ENCODE results near the gene MXRA5. TPM values are rescaled to one million over a fixed set of nuclear protein-coding genes. Genes with fewer than 3 reads are reported as not detected.
"Not testable (repeated sequence)": the region's sequence is repeated elsewhere in the genome, so short reads cannot be mapped to it uniquely, and the experiment has no call there.

Gene MXRA5
- total and polyA plus RNA-seq, 11 donors, result 0.08 to 68.0 (median 3.1) TPM

DNA sequence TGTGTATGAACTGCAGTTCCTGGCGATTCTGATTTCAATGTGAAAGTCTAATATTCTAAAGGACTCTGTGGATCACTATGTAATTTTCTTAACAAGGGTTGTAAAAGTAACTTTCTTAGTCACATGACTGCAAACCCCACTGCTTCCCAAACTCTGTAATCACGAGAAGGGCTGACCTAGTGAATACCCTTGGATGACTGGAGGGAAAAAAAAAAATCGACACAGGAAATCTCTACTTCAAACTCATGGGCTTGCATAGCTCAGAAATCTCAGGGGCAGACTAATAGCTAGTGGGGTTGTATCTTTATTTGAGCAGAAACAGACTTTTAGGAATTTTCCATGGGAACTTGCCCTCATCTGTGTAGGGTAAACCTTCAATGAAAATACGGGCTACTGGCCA is 4.8 kb upstream of the MXRA5 start:
- 48 to 67% (median 62%) methylated on average over 4 of the region's 4 CpGs for WGBS, 4 donors
- ATAC-seq (no peak), DNase-seq (no peak)
- TF ChIP-seq, protein P1, sequence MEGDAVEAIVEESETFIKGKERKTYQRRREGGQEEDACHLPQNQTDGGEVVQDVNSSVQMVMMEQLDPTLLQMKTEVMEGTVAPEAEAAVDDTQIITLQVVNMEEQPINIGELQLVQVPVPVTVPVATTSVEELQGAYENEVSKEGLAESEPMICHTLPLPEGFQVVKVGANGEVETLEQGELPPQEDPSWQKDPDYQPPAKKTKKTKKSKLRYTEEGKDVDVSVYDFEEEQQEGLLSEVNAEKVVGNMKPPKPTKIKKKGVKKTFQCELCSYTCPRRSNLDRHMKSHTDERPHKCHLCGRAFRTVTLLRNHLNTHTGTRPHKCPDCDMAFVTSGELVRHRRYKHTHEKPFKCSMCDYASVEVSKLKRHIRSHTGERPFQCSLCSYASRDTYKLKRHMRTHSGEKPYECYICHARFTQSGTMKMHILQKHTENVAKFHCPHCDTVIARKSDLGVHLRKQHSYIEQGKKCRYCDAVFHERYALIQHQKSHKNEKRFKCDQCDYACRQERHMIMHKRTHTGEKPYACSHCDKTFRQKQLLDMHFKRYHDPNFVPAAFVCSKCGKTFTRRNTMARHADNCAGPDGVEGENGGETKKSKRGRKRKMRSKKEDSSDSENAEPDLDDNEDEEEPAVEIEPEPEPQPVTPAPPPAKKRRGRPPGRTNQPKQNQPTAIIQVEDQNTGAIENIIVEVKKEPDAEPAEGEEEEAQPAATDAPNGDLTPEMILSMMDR (IDR thresholded peaks at IDR 0.05), result no peak
- no peak for TF ChIP-seq POLR2A (IDR thresholded peaks at IDR 0.05)
- peaks cover 0 to 12% (median 0%) of the 10 kb centered on the region in 9 donors for H3K27me3 ChIP-seq
- H3K4me3 ChIP-seq, result no peak overlapping the region
- peaks cover 0 to 7% (median 0%) of the 10 kb centered on the region in 12 donors for H3K4me1 ChIP-seq
- intact Hi-C loops (cut with DNase I), result no loop called here
- peaks cover 0 to 13% (median 0%) of the 10 kb centered on the region in 12 donors for H3K9me3 ChIP-seq
- no peak overlapping the region for H3K27ac ChIP-seq
- H3K36me3 ChIP-seq, result no peaks in the 10 kb centered on the region

DNA sequence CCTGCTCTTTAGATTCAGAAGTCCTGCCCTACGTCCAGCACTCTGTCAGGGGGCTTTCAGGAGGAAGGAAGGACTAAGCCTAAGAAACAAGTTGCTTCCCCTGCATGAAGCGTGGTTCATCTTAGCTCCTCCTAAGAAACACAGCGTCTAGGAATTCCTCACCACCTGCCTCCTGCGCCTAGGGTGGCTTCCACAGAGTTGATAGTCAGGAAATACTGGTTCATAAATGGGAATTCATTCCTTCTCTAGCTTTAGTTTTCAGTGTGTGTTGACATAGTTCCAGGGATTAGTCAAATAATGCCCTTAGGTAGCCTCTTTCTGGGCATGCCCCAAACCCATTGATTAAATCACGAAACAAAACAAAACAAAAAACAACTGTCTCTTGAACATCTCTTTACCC is 1.7 kb upstream of the MXRA5 start:
- intact Hi-C loops (cut with DNase I), result loop anchor here in 3 of 10 donors (5.0 to 10.0 kb wide), 3 partner anchors 97 to 199 kb away; no protein-coding TSS in a partner anchor
- peaks cover 0 to 21% (median 0%) of the 10 kb centered on the region in 12 donors for H3K4me1 ChIP-seq
- H3K36me3 ChIP-seq, result no peaks in the 10 kb centered on the region
- TF ChIP-seq, protein P1 (IDR thresholded peaks at IDR 0.05), result no peak
- no peak overlapping the region for H3K4me3 ChIP-seq
- H3K27ac ChIP-seq, result no peak overlapping the region
- WGBS, 4 donors, result 75 to 81% (median 79%) methylated on average over 5 of the region's 5 CpGs
- no peak for DNase-seq
- ATAC-seq, result no peak
- peaks cover 0 to 8% (median 0%) of the 10 kb centered on the region in 12 donors for H3K9me3 ChIP-seq
- peaks cover 0 to 39% (median 6%) of the 10 kb centered on the region in 9 donors for H3K27me3 ChIP-seq

DNA sequence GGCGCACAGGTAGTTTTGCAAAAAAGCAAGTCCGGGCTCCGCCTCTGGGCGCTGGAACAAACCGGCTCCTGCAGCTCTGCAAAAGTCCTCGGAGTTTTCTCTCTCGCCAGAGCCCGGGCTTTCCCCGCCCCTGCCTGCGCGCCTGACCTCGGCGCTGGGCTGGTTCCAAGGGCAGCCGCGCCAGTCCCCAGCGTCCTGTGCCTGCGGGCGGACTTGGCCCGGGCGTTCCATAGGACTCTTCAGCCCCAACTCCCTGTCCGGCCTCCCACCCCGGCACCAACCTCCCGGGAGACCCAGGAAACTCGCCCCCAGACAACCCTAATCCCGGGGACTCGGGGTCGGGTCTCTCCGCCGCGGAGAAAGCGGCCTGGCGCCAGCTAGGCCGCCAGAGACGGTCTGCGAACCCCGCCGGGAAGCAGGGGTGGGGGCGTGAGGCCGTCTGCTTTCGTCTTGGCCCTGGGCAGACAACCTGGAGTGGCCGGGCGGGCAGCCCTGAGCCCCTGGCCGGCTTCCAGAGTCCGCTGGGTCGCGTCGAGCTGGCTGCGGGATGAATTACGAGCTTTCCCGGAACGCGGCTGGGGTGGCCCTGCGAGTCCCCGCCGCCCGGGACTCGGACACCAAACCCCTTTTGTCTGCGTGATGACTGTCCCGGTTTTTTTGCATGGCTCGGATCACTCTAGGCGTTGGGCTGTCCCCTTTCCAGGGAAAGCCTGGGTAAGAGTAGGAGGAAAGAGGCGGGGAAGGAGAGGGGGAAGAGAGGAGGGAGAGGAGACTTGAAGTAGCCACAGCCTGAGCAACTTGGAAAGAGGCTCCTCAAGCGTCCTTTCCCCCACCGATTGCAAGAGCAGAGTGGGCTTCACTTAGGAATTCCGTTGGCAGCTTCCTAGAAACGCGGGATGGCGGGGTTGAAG is 916 bp downstream of the MXRA5 start:
- ATAC-seq, result peak; percentile 32 to 91 (median 85)
- Histone ChIP-seq H3K36me3 (no peaks in the 10 kb centered on the region), H3K27ac (peak overlapping the region; percentile 51 to 96 (median 71)), H3K27me3 (peaks cover 0 to 39% (median 10%) of the 10 kb centered on the region in 9 donors), H3K4me3 (peak overlapping the region; percentile 17 to 69 (median 53)), H3K4me1 (peaks cover 0 to 21% (median 0%) of the 10 kb centered on the region in 12 donors), H3K9me3 (peaks cover 0 to 8% (median 0%) of the 10 kb centered on the region in 12 donors)
- intact Hi-C loops (cut with DNase I), result loop anchor here in 3 of 10 donors (5.0 to 10.0 kb wide), 3 partner anchors 99 to 202 kb away; no protein-coding TSS in a partner anchor
- DNase-seq, result peak; percentile 48 to 80 (median 66)
- WGBS, 4 donors, result 1 to 2% (median 1%) methylated on average over 51 to 68 of the region's 68 CpGs
- TF ChIP-seq POLR2A (IDR thresholded peaks at IDR 0.05), result no peak
- TF ChIP-seq, protein P1 (IDR thresholded peaks at IDR 0.05), result no peak

DNA sequence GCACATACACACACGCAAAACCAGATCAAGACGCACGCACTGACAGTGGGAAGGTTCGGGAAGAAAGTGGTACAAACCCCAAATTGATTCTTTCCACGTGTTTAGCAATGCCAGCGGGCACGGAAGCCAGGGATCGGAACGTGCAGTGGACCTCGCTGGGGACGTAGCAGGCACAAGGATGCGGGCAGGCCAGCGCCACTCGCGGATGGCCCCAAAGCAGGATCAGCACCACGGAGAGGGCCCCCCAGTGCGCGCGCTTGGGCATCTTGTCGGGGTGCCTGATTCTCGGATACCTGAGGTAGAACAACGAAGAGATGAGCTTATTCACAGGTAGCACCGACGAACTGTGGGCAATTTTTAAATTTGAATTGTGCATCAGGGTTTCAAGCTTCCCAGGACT is 2.9 kb downstream of the MXRA5 start:
- not testable (repeated sequence) for H3K36me3 ChIP-seq, H3K4me3 ChIP-seq, H3K9me3 ChIP-seq, H3K27ac ChIP-seq, ATAC-seq
- Histone ChIP-seq H3K27me3 (peaks cover 0 to 39% (median 10%) of the 10 kb centered on the region in 9 donors), H3K4me1 (peaks cover 0 to 21% (median 0%) of the 10 kb centered on the region in 12 donors)
- intact Hi-C loops (cut with DNase I), result loop anchor here in 3 of 10 donors (10.0 kb wide), 2 partner anchors 101 to 201 kb away; no protein-coding TSS in a partner anchor
- WGBS, 4 donors, result 35 to 57% (median 53%) methylated on average over 23 to 24 of the region's 24 CpGs
- peak in 1 of 5 donors; percentile 30 for DNase-seq
